ENCODE results near the gene AKNAD1. TPM values are rescaled to one million over a fixed set of nuclear protein-coding genes. Genes with fewer than 3 reads are reported as not detected.

The AKNAD1 gene
- total and polyA plus RNA-seq, 2 of the 8 experiments (the other 6 are each of a cell fraction or from before 2014, with no cell fraction given) = not detected

GRCh38 chr1:108819878-108820277, 37.0 kb downstream of the AKNAD1 start:
- Histone ChIP-seq H2BK12ac (ENCODE audit: low read depth, low read length) (no peak overlapping the region), H3K4me3 (ENCODE audit: extremely low read depth in 1 of 4, insufficient read depth in 2 of 4, low read depth in 3 of 4, low read length in 4 of 4) (no peak overlapping the region), H3K9me3 (ENCODE audit: insufficient read depth in 2 of 2, low read depth in 1 of 2, low read length in 1 of 2) (no peaks in the 10 kb centered on the region), H3K27me3 (replicated peaks in 1 of 4; ENCODE audit: control insufficient read depth in 3 of 4, extremely low read depth in 1 of 4, insufficient read depth in 3 of 4, low read length in 3 of 4) (no peaks in the 10 kb centered on the region), H2AK5ac (ENCODE audit: low read depth, low read length) (no peak overlapping the region), H3K79me1 (ENCODE audit: low read depth, low read length) (no peaks in the 10 kb centered on the region), H2BK20ac (ENCODE audit: low read length) (no peak overlapping the region), H2BK5ac (ENCODE audit: low read depth, low read length) (no peak overlapping the region), H4K8ac (ENCODE audit: extremely low read depth, insufficient read depth, low read length) (peak overlapping the region; percentile 69; the same call in 1 of the 2 replicates), H3K4me1 (replicated peaks in 1 of 4; ENCODE audit: control insufficient read depth in 3 of 4, insufficient read depth in 4 of 4, low read length in 3 of 4) (peaks cover 0 to 19% (median 5%) of the 10 kb centered on the region in 4 experiments; a peak in 4 of 7 replicates), H3K23me2 (ENCODE audit: low read depth, low read length) (no peaks in the 10 kb centered on the region), H2AFZ (ENCODE audit: low read length) (0 out of 2 replicates have a peak overlapping the region, but pooled peaks have one; percentile 54), H3K4me2 (ENCODE audit: insufficient read depth in 1 of 2, low read depth in 2 of 2, low read length in 2 of 2) (no peak overlapping the region), H3K9ac (replicated peaks in 1 of 4; ENCODE audit: extremely low read depth in 1 of 4, low read depth in 3 of 4, low read length in 3 of 4) (no peak overlapping the region), H3K36me3 (ENCODE audit: control insufficient read depth in 2 of 4, insufficient read depth in 4 of 4, low read length in 3 of 4) (no peaks in the 10 kb centered on the region), H3K18ac (ENCODE audit: extremely low read depth, low read length) (no peak overlapping the region), H3K23ac (ENCODE audit: insufficient read length) (no peak overlapping the region), H4K5ac (ENCODE audit: insufficient read length, low read depth, low read length) (no peak overlapping the region), H3K79me2 (ENCODE audit: control insufficient read depth in 1 of 2, insufficient read depth in 2 of 2, low read length in 2 of 2) (no peaks in the 10 kb centered on the region), H3K4ac (replicated peaks; ENCODE audit: insufficient read length, low read depth, low read length) (no peak overlapping the region), H4K91ac (replicated peaks; ENCODE audit: insufficient read length, low read length) (no peak overlapping the region), H3K14ac (ENCODE audit: insufficient read length) (no peak overlapping the region), H4K20me1 (replicated peaks in 1 of 2; ENCODE audit: control insufficient read depth in 1 of 2, insufficient read depth in 2 of 2, low read length in 2 of 2) (no peaks in the 10 kb centered on the region), H3K27ac (ENCODE audit: low read depth, low read length) (no peak overlapping the region), H2BK15ac (ENCODE audit: low read length) (no peak overlapping the region), H3K56ac (replicated peaks; ENCODE audit: insufficient read length, low read depth, low read length) (no peak overlapping the region), H2BK120ac (replicated peaks; ENCODE audit: low read depth, low read length) (no peak overlapping the region)
- ChIA-PET CTCF (ENCODE audit: partially characterized antibody) (interaction anchor here (2.5 to 12.5 kb wide), 2 partner anchors 9 to 77 kb away, joined by 14 to 160 read pairs; no protein-coding TSS in a partner anchor), POLR2A (ENCODE audit: partially characterized antibody) (interaction anchor here (0.6 to 1.0 kb wide), 2 partner anchors 24 to 270 kb away, joined by 3 to 5 read pairs; no protein-coding TSS in a partner anchor)
- 88% methylated on average over 5 of the region's 5 CpGs; no CpG with 5 or more reads in 1 of the 2 experiments for WGBS, 2 experiments (ENCODE audit: extremely low coverage in 1 of 2, insufficient coverage in 1 of 2, insufficient read length in 1 of 2, insufficient replicate concordance in 2 of 2, low coverage in 1 of 2, low lambda C conversion rate in 2 of 2, missing lambda C conversion rate in 1 of 2)
- DNase-seq (ENCODE audit: low read depth in 1 of 2, low spot score in 2 of 2) = no peak
- no peak for FAIRE-seq
- no peak for TF ChIP-seq CHD1 (IDR thresholded peaks at IDR 0.05; ENCODE audit: low read depth, low read length)
- TF ChIP-seq TBP (IDR thresholded peaks at IDR 0.05; ENCODE audit: low read depth, low read length) = no peak
